Measurements from ENCODE around the gene IFIT5.

The IFIT5 gene

GRCh38 chr10:89463846-89464537, 49.6 kb downstream of the IFIT5 start:
- Histone ChIP-seq H3K36me3 (ENCODE audit: insufficient read depth, low read length) (no peaks in the 10 kb centered on the region), H2AFZ (ENCODE audit: low read depth, low read length) (no peak overlapping the region), H3K4me1 (ENCODE audit: insufficient read depth, low read length) (no peaks in the 10 kb centered on the region), H3K9me3 (ENCODE audit: low read length) (no peaks in the 10 kb centered on the region), H3K27me3 (ENCODE audit: insufficient read depth, low read length) (no peaks in the 10 kb centered on the region), H3K4me3 (ENCODE audit: low read length) (no peak overlapping the region)

- H2AFZ ChIP-seq (ENCODE audit: low read depth, low read length): no peak overlapping the region
- no peaks in the 10 kb centered on the region for H3K4me1 ChIP-seq (ENCODE audit: insufficient read depth, low read length)
- no peak overlapping the region for H3K4me3 ChIP-seq (ENCODE audit: low read length)
- H3K27me3 ChIP-seq (ENCODE audit: insufficient read depth, low read length): no peaks in the 10 kb centered on the region
- H3K36me3 ChIP-seq (ENCODE audit: insufficient read depth, low read length): no peaks in the 10 kb centered on the region
- H3K9me3 ChIP-seq (ENCODE audit: low read length): no peaks in the 10 kb centered on the region
These were observed 50.8 kb downstream of the IFIT5 start for GRCh38 chr10:89465196-89465595.

- Histone ChIP-seq H3K36me3 (ENCODE audit: insufficient read depth, low read length) (no peaks in the 10 kb centered on the region), H3K9me3 (ENCODE audit: low read length) (no peaks in the 10 kb centered on the region), H3K27me3 (ENCODE audit: insufficient read depth, low read length) (no peaks in the 10 kb centered on the region), H2AFZ (ENCODE audit: low read depth, low read length) (no peak overlapping the region), H3K4me1 (ENCODE audit: insufficient read depth, low read length) (no peaks in the 10 kb centered on the region), H3K4me3 (ENCODE audit: low read length) (no peak overlapping the region)
These were observed 52.2 kb downstream of the IFIT5 start for GRCh38 chr10:89466599-89467035.

DNA sequence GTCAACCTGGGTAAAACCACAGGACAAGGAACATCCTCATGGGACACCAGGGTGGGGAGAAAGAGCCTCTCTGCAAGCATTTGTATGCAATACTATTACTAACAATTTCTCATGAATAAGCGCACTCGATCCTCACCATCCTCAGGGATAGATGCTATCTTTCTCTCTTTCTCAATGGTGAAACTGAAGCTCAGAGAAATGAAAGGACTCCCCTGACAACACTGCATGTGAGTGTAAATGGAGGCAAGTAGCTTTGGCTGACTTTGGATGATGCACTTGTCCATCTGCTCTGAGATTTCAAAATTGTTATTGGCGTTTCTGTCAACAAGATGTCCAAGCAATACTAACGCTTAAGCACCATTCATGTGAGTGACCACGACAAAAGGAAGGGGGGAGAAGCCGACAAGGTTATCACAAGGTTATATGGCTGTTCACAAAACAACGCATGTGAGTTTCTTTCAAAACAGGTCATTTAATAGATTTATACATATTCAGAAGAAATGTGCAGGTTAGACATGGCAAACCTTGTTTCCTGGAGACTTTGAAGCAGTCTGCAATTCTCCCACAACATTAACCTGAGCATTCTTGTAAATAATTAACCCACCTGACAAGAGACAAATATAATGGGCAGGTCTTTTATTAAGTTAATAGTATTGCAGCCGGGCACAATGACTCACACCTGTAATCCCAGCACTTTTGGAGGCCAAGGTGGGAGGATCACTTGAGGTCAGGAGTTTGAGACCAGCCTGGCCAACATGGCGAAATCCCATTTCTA, 54.0 kb downstream of the IFIT5 start:
- H2AFZ ChIP-seq (ENCODE audit: low read depth, low read length): no peak overlapping the region
- no peaks in the 10 kb centered on the region for H3K27me3 ChIP-seq (ENCODE audit: insufficient read depth, low read length)
- no peak overlapping the region for H3K4me3 ChIP-seq (ENCODE audit: low read length)
- no peaks in the 10 kb centered on the region for H3K9me3 ChIP-seq (ENCODE audit: low read length)
- no peaks in the 10 kb centered on the region for H3K36me3 ChIP-seq (ENCODE audit: insufficient read depth, low read length)
- H3K4me1 ChIP-seq (ENCODE audit: insufficient read depth, low read length): no peaks in the 10 kb centered on the region

- Histone ChIP-seq H3K9me3 (ENCODE audit: low read length) (no peaks in the 10 kb centered on the region), H3K27me3 (ENCODE audit: insufficient read depth, low read length) (no peaks in the 10 kb centered on the region), H2AFZ (ENCODE audit: low read depth, low read length) (no peak overlapping the region)
These were observed 55.1 kb downstream of the IFIT5 start for GRCh38 chr10:89469517-89469916.

More at GRCh38 chr10:89469517-89469916, 55.1 kb downstream of the IFIT5 start:
- no peaks in the 10 kb centered on the region for H3K36me3 ChIP-seq (ENCODE audit: insufficient read depth, low read length)
- H3K4me1 ChIP-seq (ENCODE audit: insufficient read depth, low read length): no peaks in the 10 kb centered on the region
- H3K4me3 ChIP-seq (ENCODE audit: low read length): no peak overlapping the region

Data from neuron (in vitro differentiated cells).